GM21360 (cell line): ENCODE results near the gene STK24.
A peak's percentile ranks its signal among the peaks of the same experiment; 100 is the strongest.

Experiments
- ATAC-seq: cut with Tn5 transposase; IDR thresholded peaks from one replicate; pipeline ENCODE4 v1.9.1; 2021; ENCODE audit warnings: mild to moderate bottlenecking, moderate library complexity; ENCODE audit not compliant: unreplicated experiment

The STK24 gene

GRCh38 chr13:98557937-98558792, 18.7 kb downstream of the STK24 start:
- no peak for ATAC-seq

- ATAC-seq = no peak
These were observed 19.8 kb downstream of the STK24 start for GRCh38 chr13:98556968-98557631.

GRCh38 chr13:98556142-98556816, 20.6 kb downstream of the STK24 start:
- ATAC-seq = no peak

- peak; percentile 81 for ATAC-seq
These were observed 27.1 kb downstream of the STK24 start for GRCh38 chr13:98549728-98550317.

GRCh38 chr13:98549006-98549727, 27.7 kb downstream of the STK24 start:
- ATAC-seq = no peak

- no peak for ATAC-seq
These were observed 28.7 kb downstream of the STK24 start for GRCh38 chr13:98548230-98548629.

GRCh38 chr13:98547455-98547854, 29.5 kb downstream of the STK24 start:
- no peak for ATAC-seq

- no peak for ATAC-seq
These were observed 30.5 kb downstream of the STK24 start for GRCh38 chr13:98546402-98546801.

GRCh38 chr13:98544104-98544710, 32.7 kb downstream of the STK24 start:
- ATAC-seq = no peak

- ATAC-seq = no peak
These were observed 33.4 kb downstream of the STK24 start for GRCh38 chr13:98543378-98544103.

- peak; percentile 42 for ATAC-seq
These were observed 34.1 kb downstream of the STK24 start for GRCh38 chr13:98542568-98543377.

- ATAC-seq = no peak
These were observed 35.2 kb downstream of the STK24 start for GRCh38 chr13:98541701-98542203.

GRCh38 chr13:98541191-98541590, 35.7 kb downstream of the STK24 start:
- no peak for ATAC-seq

GRCh38 chr13:98540476-98540875, 36.4 kb downstream of the STK24 start:
- no peak for ATAC-seq

- ATAC-seq = no peak
These were observed 37.2 kb downstream of the STK24 start for GRCh38 chr13:98539666-98540065.

GRCh38 chr13:98538876-98539275, 38.0 kb downstream of the STK24 start:
- ATAC-seq = no peak

- no peak for ATAC-seq
These were observed 39.2 kb downstream of the STK24 start for GRCh38 chr13:98537740-98538139.

- no peak for ATAC-seq
These were observed 39.6 kb downstream of the STK24 start for GRCh38 chr13:98537306-98537705.

- no peak for ATAC-seq
These were observed 40.2 kb downstream of the STK24 start for GRCh38 chr13:98536729-98537128.
